H9 (cell line): ENCODE data around the gene DPP6. TPM values are rescaled to one million over a fixed set of nuclear protein-coding genes. Genes with fewer than 3 reads are reported as not detected.

ENCODE experiments used
- DNase-seq: peaks from one replicate; pipeline ENCODE4 v3.0.0-alpha.2; 2017
- H2AFZ ChIP-seq: one replicate; pipeline ENCODE4 v1.6.1; 2013; ENCODE audit warnings: mild to moderate bottlenecking, low read length, control low read depth, moderate library complexity
- H2AK5ac ChIP-seq: 2 replicates; pipeline ENCODE4 v1.6.1; 2013; ENCODE audit warnings: low read length, control low read depth, mixed read lengths; ENCODE audit not compliant: insufficient read length
- H2BK120ac ChIP-seq: one replicate; pipeline ENCODE4 v1.6.1; 2013; ENCODE audit warnings: low read depth, mild to moderate bottlenecking, low read length, control low read depth, inconsistent platforms; ENCODE audit not compliant: poor library complexity, severe bottlenecking
- H2BK12ac ChIP-seq: 2 replicates; pipeline ENCODE4 v1.6.1; 2013; ENCODE audit warnings: low read length, control low read depth, mixed read lengths, low read depth; ENCODE audit not compliant: insufficient read length
- H2BK15ac ChIP-seq: 2 replicates; pipeline ENCODE4 v1.6.1; 2013; ENCODE audit warnings: low read depth, low read length, control low read depth
- H2BK20ac ChIP-seq: one replicate; pipeline ENCODE4 v1.6.1; 2013; ENCODE audit warnings: low read depth, mild to moderate bottlenecking, low read length, control low read depth, inconsistent platforms; ENCODE audit not compliant: poor library complexity, severe bottlenecking
- H2BK5ac ChIP-seq: 2 replicates; pipeline ENCODE4 v1.6.1; 2013; ENCODE audit warnings: low read length, control low read depth, mixed read lengths; ENCODE audit not compliant: insufficient read length
- H3K14ac ChIP-seq: 2 replicates; pipeline ENCODE4 v1.6.1; 2013; ENCODE audit warnings: low read length, control low read depth; ENCODE audit not compliant: insufficient read depth
- H3K18ac ChIP-seq: 2 replicates; pipeline ENCODE4 v1.6.1; 2013; ENCODE audit warnings: low read depth, mild to moderate bottlenecking, mixed read lengths, low read length, control low read depth; ENCODE audit not compliant: insufficient read length
- H3K23ac ChIP-seq: 2 replicates; pipeline ENCODE4 v1.6.1; 2013; ENCODE audit warnings: low read length, control low read depth, mixed read lengths, low read depth; ENCODE audit not compliant: insufficient read length
- H3K23me2 ChIP-seq: 2 replicates; pipeline ENCODE4 v1.6.1; 2013; ENCODE audit warnings: low read depth, mild to moderate bottlenecking, mixed read lengths, low read length, control low read depth; ENCODE audit not compliant: insufficient read length, poor library complexity, severe bottlenecking
- H3K27ac ChIP-seq: 2 replicates; pipeline ENCODE4 v1.5.1; 2013; ENCODE audit warnings: low read length, control low read depth, mixed read lengths, low read depth; ENCODE audit not compliant: insufficient read length
- H3K27me3 ChIP-seq: 2 replicates; pipeline ENCODE4 v1.6.1; 2013; ENCODE audit warnings: low read length, control low read depth, inconsistent platforms; ENCODE audit not compliant: insufficient read depth
- H3K4ac ChIP-seq: 2 replicates; pipeline ENCODE4 v1.6.1; 2013; ENCODE audit warnings: low read depth, mild to moderate bottlenecking, control low read depth, inconsistent platforms, low read length, moderate library complexity
- H3K4me1 ChIP-seq: 2 replicates; pipeline ENCODE4 v1.6.1; 2013; ENCODE audit warnings: low read length, control low read depth, inconsistent platforms; ENCODE audit not compliant: insufficient read depth
- H3K4me2 ChIP-seq: 2 replicates; pipeline ENCODE4 v1.6.1; 2013; ENCODE audit warnings: low read length, control low read depth, mixed read lengths; ENCODE audit not compliant: insufficient read length, insufficient read depth
- H3K56ac ChIP-seq: 2 replicates; pipeline ENCODE4 v1.6.1; 2013; ENCODE audit warnings: low read depth, mild to moderate bottlenecking, mixed read lengths, low read length, control low read depth; ENCODE audit not compliant: insufficient read length
- H3K79me1 ChIP-seq: 2 replicates; pipeline ENCODE4 v1.6.1; 2013; ENCODE audit warnings: low read depth, mild to moderate bottlenecking, moderate library complexity, low read length, control low read depth, inconsistent platforms; ENCODE audit not compliant: insufficient read depth, poor library complexity, severe bottlenecking
- H3K79me2 ChIP-seq: 2 replicates; pipeline ENCODE4 v1.6.1; 2013; ENCODE audit warnings: low read length, control low read depth, inconsistent platforms; ENCODE audit not compliant: insufficient read depth
- H3K9ac ChIP-seq: 2 replicates; pipeline ENCODE4 v1.6.1; 2013; ENCODE audit warnings: low read length, control low read depth, mixed read lengths; ENCODE audit not compliant: insufficient read length; ENCODE audit errors: extremely low read depth
- H3K9me3 ChIP-seq: one replicate; pipeline ENCODE4 v1.6.1; 2013; ENCODE audit warnings: low read depth, low read length, inconsistent platforms; ENCODE audit not compliant: control insufficient read depth
- H3T11ph ChIP-seq: one replicate; pipeline ENCODE4 v1.6.1; 2013; ENCODE audit warnings: mild to moderate bottlenecking, low read length, control low read depth, inconsistent platforms
- H4K20me1 ChIP-seq: one replicate; pipeline ENCODE4 v1.6.1; 2013; ENCODE audit not compliant: control insufficient read depth, insufficient read length, insufficient read depth
- H4K5ac ChIP-seq: 2 replicates; pipeline ENCODE4 v1.6.1; 2013; ENCODE audit warnings: low read depth, mild to moderate bottlenecking, mixed read lengths, low read length, control low read depth; ENCODE audit not compliant: insufficient read length
- H4K8ac ChIP-seq: replicated peaks from 2 replicates; pipeline ENCODE4 v1.6.1; 2013; ENCODE audit warnings: low read length, control low read depth, mixed read lengths, low read depth; ENCODE audit not compliant: insufficient read length
- H4K91ac ChIP-seq: 2 replicates; pipeline ENCODE4 v1.6.1; 2013; ENCODE audit warnings: low read depth, mild to moderate bottlenecking, moderate library complexity, mixed read lengths, low read length, control low read depth; ENCODE audit not compliant: insufficient read length
- H3K27ac Mint-ChIP-seq, 3 experiments: 2 replicates in 2 of 3; 3 replicates in 1 of 3; pipeline ENCODE4 v1.8.0; 2020 to 2021; ENCODE audit warnings: mixed read lengths in 3 of 3, mild to moderate bottlenecking in 1 of 3, moderate library complexity in 1 of 3
- H3K27me3 Mint-ChIP-seq: 2 replicates; pipeline ENCODE4 v1.8.0; 2021; ENCODE audit warnings: low read depth, mild to moderate bottlenecking, moderate library complexity, mixed read lengths
- H3K36me3 Mint-ChIP-seq, 3 experiments: 2 replicates in 2 of 3; 3 replicates in 1 of 3; pipeline ENCODE4 v1.8.0; 2020 to 2021; ENCODE audit warnings: low read depth in 3 of 3, mixed read lengths in 3 of 3; ENCODE audit not compliant: insufficient read depth in 1 of 3
- H3K4me1 Mint-ChIP-seq, 2 experiments: 2 replicates each; pipeline ENCODE4 v1.8.0; 2020; ENCODE audit warnings: mixed read lengths in 2 of 2
- H3K4me3 Mint-ChIP-seq, 2 experiments: 2 replicates in 1 of 2; 3 replicates in 1 of 2; pipeline ENCODE4 v1.8.0; 2020 to 2021; ENCODE audit warnings: mild to moderate bottlenecking in 2 of 2, mixed read lengths in 2 of 2, moderate library complexity in 1 of 2
- H3K9me3 Mint-ChIP-seq, 2 experiments: 2 replicates in 1 of 2; 3 replicates in 1 of 2; pipeline ENCODE4 v1.8.0; 2020; ENCODE audit warnings: mild to moderate bottlenecking in 2 of 2, mixed read lengths in 2 of 2, moderate library complexity in 1 of 2
- CTCF ChIP-seq: fragments of 200-600 bp; sonication (generic); conservative IDR thresholded peaks from 3 replicates; pipeline ENCODE4 v1.8.0; 2021; ENCODE audit warnings: antibody characterized with exemption, mild to moderate bottlenecking
- WGBS: extraction: QIAGEN DNeasy Blood & Tissue Kit; methylation state at CpG from one replicate; pipeline ENCODE4 v1.1.7; 2013; ENCODE audit warnings: missing lambda C conversion rate, low lambda C conversion rate, mixed read lengths; ENCODE audit not compliant: insufficient read length; ENCODE audit errors: extremely low coverage; 5-methylcytosine and 5-hydroxymethylcytosine counted together
- total RNA-seq: library from RNA; stranded (reverse); gene quantifications from 2 replicates; pipeline ENCODE4 v1.2.1, GENCODE V29; 2021

Gene DPP6
- total RNA-seq, 1 experiment from 2014 or later, result 4.5 TPM

GRCh38 chr7:154463794-154464193 lies 411.6 kb downstream of the DPP6 start:
- no peak for TF ChIP-seq CTCF
- H3K23ac ChIP-seq, result no peak overlapping the region
- H3K36me3 Mint-ChIP-seq, result peaks cover 0 to 2% (median 0%) of the 10 kb centered on the region in 3 experiments; a peak in 3 of 7 replicates
- H4K8ac ChIP-seq, result no peak overlapping the region
- no peak overlapping the region for H2BK15ac ChIP-seq
- H3K9ac ChIP-seq, result no peak overlapping the region
- H3T11ph ChIP-seq, result no peak overlapping the region
- H2BK5ac ChIP-seq, result no peak overlapping the region
- no peak overlapping the region for H3K27ac Mint-ChIP-seq
- no peak overlapping the region for H2BK20ac ChIP-seq
- H4K91ac ChIP-seq, result no peak overlapping the region
- no peak overlapping the region for H3K4ac ChIP-seq
- peaks cover 10 to 25% of the 10 kb centered on the region in 2 experiments; a peak in 4 of 5 replicates for H3K9me3 Mint-ChIP-seq
- H4K20me1 ChIP-seq, result no peaks in the 10 kb centered on the region
- no peak overlapping the region for H3K18ac ChIP-seq
- H3K23me2 ChIP-seq, result no peaks in the 10 kb centered on the region
- peaks cover 2% of the 10 kb centered on the region for H3K27me3 Mint-ChIP-seq
- DNase-seq, result no peak
- no peak overlapping the region for H2AFZ ChIP-seq
- H3K4me1 ChIP-seq, result no peaks in the 10 kb centered on the region
- H3K4me1 Mint-ChIP-seq, result 0 out of 4 replicates have a peak, but pooled peaks cover 0 to 2% of the 10 kb centered on the region in 2 experiments
- no peak overlapping the region for H4K5ac ChIP-seq
- H2AK5ac ChIP-seq, result no peak overlapping the region
- H2BK120ac ChIP-seq, result no peak overlapping the region
- H3K4me3 Mint-ChIP-seq, result no peak overlapping the region
- H3K14ac ChIP-seq, result no peak overlapping the region
- no peak overlapping the region for H2BK12ac ChIP-seq
- no peaks in the 10 kb centered on the region for H3K9me3 ChIP-seq
- H3K27ac ChIP-seq, result no peak overlapping the region
- H3K27me3 ChIP-seq, result no peaks in the 10 kb centered on the region
- no peak overlapping the region for H3K4me2 ChIP-seq
- H3K79me2 ChIP-seq, result no peaks in the 10 kb centered on the region
- no CpG with 5 or more reads among the region's 5 CpGs for WGBS
- no peaks in the 10 kb centered on the region for H3K79me1 ChIP-seq
- no peak overlapping the region for H3K56ac ChIP-seq
